ENCODE measurements around the gene FCER2. TPM values are rescaled to one million over a fixed set of nuclear protein-coding genes. Genes with fewer than 3 reads are reported as not detected.

The FCER2 gene
- total RNA-seq, 1 donor from 2014 or later, result 0.58 TPM

DNA sequence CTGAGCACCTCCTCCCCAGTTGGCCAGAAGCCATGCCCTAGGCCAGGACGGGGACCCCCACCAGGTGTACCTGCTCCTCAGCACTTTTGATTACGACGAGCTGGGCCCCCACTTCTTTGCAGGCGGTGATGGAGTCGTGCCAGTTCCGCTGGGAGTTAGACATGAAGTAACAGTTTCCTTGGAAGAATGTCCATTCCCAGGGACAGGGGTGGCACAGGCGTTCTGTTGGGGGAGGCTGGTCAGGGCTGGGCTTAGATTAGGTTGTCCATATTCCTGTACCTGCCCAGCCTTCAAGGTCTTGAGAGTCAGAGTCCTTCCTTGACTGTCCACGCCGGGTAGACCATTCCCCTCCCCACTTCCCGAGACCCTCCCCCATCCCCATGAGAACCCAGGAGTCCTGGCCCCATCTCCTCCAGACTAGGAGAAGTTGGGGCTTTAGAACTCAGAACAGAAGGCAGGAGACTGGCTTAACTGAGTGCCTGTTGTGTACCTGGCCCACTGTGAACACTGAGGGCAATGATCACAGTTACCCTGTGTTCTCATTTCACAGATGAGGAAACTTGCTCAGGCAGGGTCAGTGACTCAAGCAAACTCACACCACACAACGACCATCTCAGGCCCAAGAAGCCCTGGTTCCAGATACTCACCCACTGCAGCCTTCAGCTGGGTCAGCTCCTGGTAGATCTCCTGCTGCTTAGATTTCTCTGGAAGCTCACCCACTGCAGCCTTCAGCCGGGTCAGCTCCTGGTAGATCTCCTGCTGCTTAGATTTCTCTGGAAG lies 43.1 kb upstream of the FCER2 start:
- ATAC-seq (no peak), DNase-seq (no peak)
- H3K27me3 ChIP-seq, result no peaks in the 10 kb centered on the region
- H3K4me1 ChIP-seq, result no peaks in the 10 kb centered on the region
- no peak overlapping the region for H3K4me3 ChIP-seq
- H3K27ac ChIP-seq, result no peak overlapping the region
- no peaks in the 10 kb centered on the region for H3K36me3 ChIP-seq
- no peak for TF ChIP-seq CTCF (IDR thresholded peaks at IDR 0.05)
- H3K9me3 ChIP-seq, result no peaks in the 10 kb centered on the region
- intact Hi-C loops (cut with DNase I), result no loop called here

GRCh38 chr19:7744199-7744786 lies 42.4 kb upstream of the FCER2 start:
- no peak for DNase-seq
- no peaks in the 10 kb centered on the region for H3K9me3 ChIP-seq
- H3K4me1 ChIP-seq, result no peaks in the 10 kb centered on the region
- intact Hi-C loops (cut with DNase I), result no loop called here
- H3K27ac ChIP-seq, result no peak overlapping the region
- H3K27me3 ChIP-seq, result no peaks in the 10 kb centered on the region
- no peak overlapping the region for H3K4me3 ChIP-seq
- no peak for ATAC-seq
- no peaks in the 10 kb centered on the region for H3K36me3 ChIP-seq
- TF ChIP-seq CTCF (IDR thresholded peaks at IDR 0.05), result no peak

DNA sequence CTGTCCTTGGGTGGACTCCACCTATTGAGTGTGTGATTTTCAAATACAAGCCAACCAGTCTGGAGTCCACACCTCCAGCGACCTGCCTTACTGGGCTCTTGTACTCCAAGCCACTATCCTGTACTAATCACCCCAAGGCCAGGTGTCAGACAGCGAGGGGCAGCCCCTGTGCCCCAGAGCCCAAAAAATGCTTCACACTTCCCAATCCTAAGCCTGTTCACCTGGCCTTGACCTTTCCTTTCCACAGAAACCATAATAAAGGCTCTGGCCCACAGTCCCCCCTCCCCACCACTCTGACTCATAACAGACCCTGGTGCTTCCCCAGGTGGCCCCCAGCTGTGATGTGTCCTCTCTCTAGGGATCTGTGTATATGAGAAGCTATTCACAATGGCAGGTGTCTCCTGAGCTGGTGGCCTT lies 41.5 kb upstream of the FCER2 start:
- intact Hi-C loops (cut with DNase I), result no loop called here
- no peak for DNase-seq

DNA sequence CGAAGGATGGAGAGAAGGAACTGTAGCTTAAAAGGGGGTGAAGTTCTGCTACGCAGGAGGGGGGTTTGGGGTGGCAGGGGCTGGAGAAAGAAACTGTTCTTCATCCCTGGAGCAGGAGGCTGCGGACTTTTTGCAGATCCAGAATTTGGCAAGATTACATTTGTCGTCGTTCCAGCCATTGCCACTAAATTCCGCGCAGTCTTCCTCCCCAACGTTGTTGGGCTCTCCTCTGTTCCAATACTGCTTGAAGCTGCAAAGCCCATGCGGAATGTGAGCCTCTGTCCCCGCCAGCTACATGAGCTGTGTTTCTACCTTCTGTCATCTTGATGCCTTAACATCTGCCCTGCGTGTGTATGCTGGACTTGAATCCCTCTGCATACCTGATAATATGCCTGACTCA lies 41.1 kb upstream of the FCER2 start:
- H3K4me1 ChIP-seq, result no peaks in the 10 kb centered on the region
- H3K36me3 ChIP-seq, result no peaks in the 10 kb centered on the region
- DNase-seq (no peak), ATAC-seq (no peak)
- H3K27me3 ChIP-seq, result no peaks in the 10 kb centered on the region
- no peak overlapping the region for H3K4me3 ChIP-seq
- H3K9me3 ChIP-seq, result no peaks in the 10 kb centered on the region
- no peak for TF ChIP-seq CTCF (IDR thresholded peaks at IDR 0.05)
- no peak overlapping the region for H3K27ac ChIP-seq
- intact Hi-C loops (cut with DNase I), result no loop called here

More for the DNA sequence above, 41.5 kb upstream of the FCER2 start:
- Histone ChIP-seq H3K9me3 (no peaks in the 10 kb centered on the region), H3K36me3 (no peaks in the 10 kb centered on the region), H3K27ac (no peak overlapping the region), H3K27me3 (no peaks in the 10 kb centered on the region), H3K4me3 (no peak overlapping the region), H3K4me1 (no peaks in the 10 kb centered on the region)
- no peak for ATAC-seq
- TF ChIP-seq CTCF (IDR thresholded peaks at IDR 0.05), result no peak

DNA sequence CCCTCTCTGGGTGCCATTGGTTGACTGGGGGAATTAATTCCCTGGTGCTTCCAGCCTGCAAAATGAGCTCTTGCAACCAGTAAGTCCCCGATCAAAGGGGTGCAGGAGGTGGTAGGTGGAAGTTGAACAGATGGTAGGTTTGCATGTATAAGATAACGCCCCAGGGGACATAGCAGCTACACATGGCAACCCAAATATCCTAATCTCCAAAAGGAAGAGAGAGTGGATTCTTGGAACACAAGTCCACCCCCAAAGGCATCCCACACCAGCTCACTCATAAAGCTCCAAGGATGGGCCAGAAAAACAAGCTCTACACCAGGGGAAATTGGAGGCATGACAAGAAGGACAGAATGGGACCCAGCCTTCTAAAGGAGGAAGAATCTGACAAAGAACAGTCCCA lies 40.6 kb upstream of the FCER2 start:
- Histone ChIP-seq H3K27me3 (no peaks in the 10 kb centered on the region), H3K9me3 (no peaks in the 10 kb centered on the region), H3K4me3 (no peak overlapping the region), H3K4me1 (no peaks in the 10 kb centered on the region), H3K36me3 (no peaks in the 10 kb centered on the region), H3K27ac (no peak overlapping the region)
- intact Hi-C loops (cut with DNase I), result no loop called here
- DNase-seq (no peak), ATAC-seq (no peak)
- no peak for TF ChIP-seq CTCF (IDR thresholded peaks at IDR 0.05)
